DND-41 (cell line): Measurements from ENCODE around the gene ACP2.

Source experiments
- CTCF ChIP-seq: IDR thresholded peaks from 2 replicates; pipeline ENCODE4 v1.5.1; 2012; ENCODE audit warnings: borderline replicate concordance, low read length, moderate library complexity, mild to moderate bottlenecking; ENCODE audit not compliant: poor library complexity, severe bottlenecking; ENCODE audit errors: extremely low read depth
- EZH2 ChIP-seq: IDR thresholded peaks from 3 replicates; pipeline ENCODE4 v1.6.1; 2012; ENCODE audit warnings: borderline replicate concordance, low read depth, mild to moderate bottlenecking, moderate library complexity, low read length, inconsistent platforms; ENCODE audit not compliant: severe bottlenecking

- TF ChIP-seq CTCF (no peak), EZH2 (no peak)
Observed at GRCh38 chr11:47220401-47220821, 28.2 kb downstream of the ACP2 start.
